Keratinocyte (primary cell): ENCODE data around the gene EMP2. TPM values are rescaled to one million over a fixed set of nuclear protein-coding genes. Genes with fewer than 3 reads are reported as not detected.

Experiments
- DNase-seq: peaks from one replicate; pipeline ENCODE4 v3.0.0-alpha.2; 2011; ENCODE audit warnings: low read depth, missing footprints, low spot score
- FAIRE-seq: peaks from 2 replicates; lab custom pipeline; 2011; peaks lifted over from hg19 to GRCh38; lab: Jason Lieb, UNC
- H2AFZ ChIP-seq: 2 replicates; pipeline ENCODE4 v1.6.0; 2012; ENCODE audit warnings: low read length, control low read depth, inconsistent platforms; ENCODE audit not compliant: control insufficient read depth
- H3K27ac ChIP-seq: 2 replicates; pipeline ENCODE4 v1.5.1; 2011; ENCODE audit warnings: low read length; ENCODE audit not compliant: control insufficient read depth, insufficient read depth
- H3K27me3 ChIP-seq: 3 replicates; pipeline ENCODE4 v1.6.0; 2011; ENCODE audit warnings: low read length; ENCODE audit not compliant: control insufficient read depth, insufficient read depth; ENCODE audit errors: extremely low read depth
- H3K36me3 ChIP-seq, 2 experiments: 2 replicates in 1 of 2; 3 replicates in 1 of 2; pipeline ENCODE4 v1.5.1; 2011; ENCODE audit warnings: low read length in 2 of 2, mild to moderate bottlenecking in 1 of 2; ENCODE audit not compliant: control insufficient read depth in 2 of 2, insufficient read depth in 2 of 2; ENCODE audit errors: extremely low read depth in 1 of 2
- H3K4me1 ChIP-seq: 3 replicates; pipeline ENCODE4 v1.5.1; 2011; ENCODE audit warnings: low read length; ENCODE audit not compliant: control insufficient read depth, insufficient read depth; ENCODE audit errors: extremely low read depth
- H3K4me2 ChIP-seq: 3 replicates; pipeline ENCODE4 v1.6.0; 2011; ENCODE audit warnings: low read depth, low read length; ENCODE audit not compliant: control insufficient read depth, insufficient read depth; ENCODE audit errors: extremely low read depth
- H3K4me3 ChIP-seq, 3 experiments: fragments of 200-600 bp in 1 of 3; sonication (generic) in 1 of 3; 2 replicates in 2 of 3; 3 replicates in 1 of 3; pipeline ENCODE4 v1.5.1; 2011 to 2016; ENCODE audit warnings: low read length in 3 of 3, mild to moderate bottlenecking in 3 of 3, control low read depth in 2 of 3, inconsistent platforms in 1 of 3, low read depth in 1 of 3, mixed read lengths in 1 of 3, mixed run types in 1 of 3, moderate library complexity in 1 of 3; ENCODE audit not compliant: control insufficient read depth in 2 of 3, insufficient read depth in 2 of 3; ENCODE audit errors: extremely low read depth in 1 of 3
- H3K79me2 ChIP-seq: 2 replicates; pipeline ENCODE4 v1.6.0; 2012; ENCODE audit warnings: low read length; ENCODE audit not compliant: control insufficient read depth, insufficient read depth
- H3K9ac ChIP-seq: 3 replicates; pipeline ENCODE4 v1.6.0; 2011; ENCODE audit warnings: low read length; ENCODE audit not compliant: control insufficient read depth, insufficient read depth; ENCODE audit errors: extremely low read depth
- H3K9me1 ChIP-seq: 3 replicates; pipeline ENCODE4 v1.6.0; 2011; ENCODE audit warnings: low read length; ENCODE audit not compliant: control insufficient read depth, insufficient read depth; ENCODE audit errors: extremely low read depth
- H3K9me3 ChIP-seq: 2 replicates; pipeline ENCODE4 v1.5.1; 2012; ENCODE audit warnings: low read depth, low read length; ENCODE audit not compliant: control insufficient read depth
- H4K20me1 ChIP-seq: 3 replicates; pipeline ENCODE4 v1.6.0; 2011; ENCODE audit warnings: low read length; ENCODE audit not compliant: control insufficient read depth, insufficient read depth; ENCODE audit errors: extremely low read depth
- EZH2 ChIP-seq: IDR thresholded peaks from one replicate; pipeline ENCODE4 v1.6.1; 2012; ENCODE audit warnings: inconsistent platforms, mild to moderate bottlenecking, low read length, moderate library complexity
- dilution Hi-C: fragments of 300-500 bp; cut with MboI; formaldehyde crosslinking; loops from one replicate; pipeline ENCODE4 v1.7.0; 2020; ENCODE audit warnings: low sequenced_read_pairs; ENCODE audit not compliant: extremely low pct_ligation_motif_present
- polyA plus RNA-seq, 5 experiments: library from polyadenylated mRNA; depleted of rRNA in 3 of 5; stranded (reverse) in 3 of 5; stranded (forward) in 1 of 5; unstranded in 1 of 5; fragments of >200 nt; gene quantifications; 1 replicate in 1 of 5; 2 replicates in 3 of 5; 3 replicates in 1 of 5; pipeline versions ENCODE4 v1.2.1 to v1.2.3, GENCODE V29; 2011 to 2012; ENCODE audit warnings: missing spikeins in 2 of 5, low read depth in 1 of 5, low replicate concordance in 1 of 5
- TF ChIP-seq, protein P1 (sequence below), 3 experiments: IDR thresholded peaks in 1 of 3; conservative IDR thresholded peaks in 1 of 3; optimal IDR thresholded peaks in 1 of 3; 2 replicates in 2 of 3; 3 replicates in 1 of 3; pipeline versions ENCODE3 to v1.5.1; 2011; ENCODE audit warnings: low read length in 3 of 3, mild to moderate bottlenecking in 3 of 3, moderate library complexity in 2 of 3, control low read depth in 1 of 3, inconsistent platforms in 1 of 3; ENCODE audit not compliant: insufficient read depth in 2 of 3; ENCODE audit errors: extremely low read depth in 1 of 3

The EMP2 gene
- polyA plus RNA-seq, 1 donor (not counting 4 experiments of a cell fraction or from before 2014, with no cell fraction given) = 19.1 TPM

DNA sequence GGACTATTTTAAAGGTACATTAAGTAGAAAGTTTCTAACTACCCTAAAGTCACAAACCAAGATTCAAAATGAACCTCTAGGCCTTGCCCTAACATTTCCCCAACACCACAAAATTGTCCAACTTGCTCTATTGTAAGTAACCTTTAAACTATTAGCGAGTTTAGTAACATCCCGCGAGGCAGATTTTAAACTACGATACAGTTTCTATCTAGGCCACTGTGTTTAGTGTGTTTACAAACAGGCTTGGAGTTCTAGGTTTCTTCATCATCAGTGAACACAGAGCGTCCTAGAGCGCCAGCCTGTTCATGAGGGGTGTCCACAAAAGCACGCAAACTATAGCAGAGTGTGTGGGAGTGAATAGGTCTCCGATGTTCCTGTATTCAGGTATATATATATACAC, 51.8 kb downstream of the EMP2 start:
- H3K9me1 ChIP-seq = no peaks in the 10 kb centered on the region
- H3K9me3 ChIP-seq = no peaks in the 10 kb centered on the region
- no peak for TF ChIP-seq EZH2
- TF ChIP-seq, protein P1, sequence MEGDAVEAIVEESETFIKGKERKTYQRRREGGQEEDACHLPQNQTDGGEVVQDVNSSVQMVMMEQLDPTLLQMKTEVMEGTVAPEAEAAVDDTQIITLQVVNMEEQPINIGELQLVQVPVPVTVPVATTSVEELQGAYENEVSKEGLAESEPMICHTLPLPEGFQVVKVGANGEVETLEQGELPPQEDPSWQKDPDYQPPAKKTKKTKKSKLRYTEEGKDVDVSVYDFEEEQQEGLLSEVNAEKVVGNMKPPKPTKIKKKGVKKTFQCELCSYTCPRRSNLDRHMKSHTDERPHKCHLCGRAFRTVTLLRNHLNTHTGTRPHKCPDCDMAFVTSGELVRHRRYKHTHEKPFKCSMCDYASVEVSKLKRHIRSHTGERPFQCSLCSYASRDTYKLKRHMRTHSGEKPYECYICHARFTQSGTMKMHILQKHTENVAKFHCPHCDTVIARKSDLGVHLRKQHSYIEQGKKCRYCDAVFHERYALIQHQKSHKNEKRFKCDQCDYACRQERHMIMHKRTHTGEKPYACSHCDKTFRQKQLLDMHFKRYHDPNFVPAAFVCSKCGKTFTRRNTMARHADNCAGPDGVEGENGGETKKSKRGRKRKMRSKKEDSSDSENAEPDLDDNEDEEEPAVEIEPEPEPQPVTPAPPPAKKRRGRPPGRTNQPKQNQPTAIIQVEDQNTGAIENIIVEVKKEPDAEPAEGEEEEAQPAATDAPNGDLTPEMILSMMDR (optimal IDR thresholded peaks at IDR 0.05 in 1 of 3, IDR thresholded peaks at IDR 0.05 in 1 of 3, conservative IDR thresholded peaks at IDR 0.05 in 1 of 3; ENCODE audit: extremely low read depth in 1 of 3, insufficient read depth in 2 of 3, low read length in 3 of 3) = no peak
- no peaks in the 10 kb centered on the region for H3K79me2 ChIP-seq
- FAIRE-seq (no peak), DNase-seq (no peak)
- no peak overlapping the region for H3K27ac ChIP-seq
- H3K4me3 ChIP-seq = no peak overlapping the region
- dilution Hi-C loops = no loop called here
- H4K20me1 ChIP-seq = no peaks in the 10 kb centered on the region
- no peak overlapping the region for H2AFZ ChIP-seq
- no peak overlapping the region for H3K4me2 ChIP-seq
- H3K27me3 ChIP-seq = no peaks in the 10 kb centered on the region
- peaks cover 0 to 9% of the 10 kb centered on the region in 2 experiments for H3K36me3 ChIP-seq
- H3K9ac ChIP-seq = no peak overlapping the region
- H3K4me1 ChIP-seq = no peaks in the 10 kb centered on the region

DNA sequence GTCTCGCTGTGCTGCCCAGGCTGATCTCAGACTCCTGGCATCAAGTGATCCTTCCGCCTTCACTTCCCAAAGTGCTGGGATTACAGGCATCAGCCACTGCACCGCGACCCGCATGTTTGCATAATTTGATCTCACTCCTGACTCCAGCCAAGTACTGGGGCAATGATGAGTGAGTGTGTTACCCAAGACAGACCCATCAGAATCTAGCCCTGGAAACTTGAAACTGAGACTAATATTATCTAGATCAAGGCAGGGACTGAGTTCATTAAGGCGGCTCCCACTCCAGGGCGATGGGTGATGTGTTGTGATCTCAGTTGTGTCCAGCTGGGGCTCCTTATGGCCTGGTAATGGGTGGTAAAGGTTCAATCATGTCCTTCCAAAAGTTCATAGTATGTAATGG, 53.4 kb downstream of the EMP2 start:
- dilution Hi-C loops = no loop called here
- no peak for DNase-seq
- H3K36me3 ChIP-seq = no peaks in the 10 kb centered on the region

More for the DNA sequence above, 53.4 kb downstream of the EMP2 start:
- Histone ChIP-seq H3K9me1 (no peaks in the 10 kb centered on the region), H2AFZ (no peak overlapping the region), H4K20me1 (no peaks in the 10 kb centered on the region), H3K4me1 (no peaks in the 10 kb centered on the region), H3K27ac (no peak overlapping the region), H3K79me2 (no peaks in the 10 kb centered on the region), H3K9ac (no peak overlapping the region), H3K4me3 (no peak overlapping the region), H3K4me2 (no peak overlapping the region), H3K27me3 (no peaks in the 10 kb centered on the region), H3K9me3 (no peaks in the 10 kb centered on the region)
- no peak for TF ChIP-seq EZH2
- TF ChIP-seq, protein P1 (optimal IDR thresholded peaks at IDR 0.05 in 1 of 3, IDR thresholded peaks at IDR 0.05 in 1 of 3, conservative IDR thresholded peaks at IDR 0.05 in 1 of 3; ENCODE audit: extremely low read depth in 1 of 3, insufficient read depth in 2 of 3, low read length in 3 of 3) = no peak
- FAIRE-seq = no peak
